WTC11 (cell line): ENCODE measurements around the gene TNFRSF1B. TPM values are rescaled to one million over a fixed set of nuclear protein-coding genes. Genes with fewer than 3 reads are reported as not detected.

Experiments
- ATAC-seq: fragments of 200-7000 bp; cut with Tn5 transposase; 2 replicates; pipeline ENCODE4 v1.10.0; 2021; ENCODE audit warnings: mild to moderate bottlenecking, moderate library complexity
- CTCF ChIA-PET: fragments of 300-600 bp; sonication (Branson Sonifier 250); formaldehyde crosslinking; loops from one replicate; lab custom pipeline; 2021; ENCODE audit warnings: antibody characterized with exemption; lab: Charles Lee
- POLR2A ChIA-PET: fragments of 350-600 bp; sonication (Branson Sonifier 250); formaldehyde crosslinking; loops from one replicate; lab custom pipeline; 2021; ENCODE audit warnings: antibody characterized with exemption; lab: Charles Lee
- DNase-seq: peaks from one replicate; pipeline ENCODE4 v3.0.0; 2021; ENCODE audit warnings: low spot score
- H3K27ac Mint-ChIP-seq: 2 replicates; pipeline ENCODE4 v1.8.0; 2021; ENCODE audit warnings: mixed read lengths
- H3K27me3 Mint-ChIP-seq: 2 replicates; pipeline ENCODE4 v1.8.0; 2021; ENCODE audit warnings: low read depth, mild to moderate bottlenecking, moderate library complexity, mixed read lengths
- H3K36me3 Mint-ChIP-seq: 2 replicates; pipeline ENCODE4 v1.8.0; 2021; ENCODE audit warnings: mixed read lengths
- H3K4me1 Mint-ChIP-seq: 2 replicates; pipeline ENCODE4 v1.8.0; 2022; ENCODE audit warnings: mixed read lengths
- H3K4me3 Mint-ChIP-seq: 2 replicates; pipeline ENCODE4 v1.8.0; 2021; ENCODE audit warnings: mild to moderate bottlenecking, moderate library complexity, mixed read lengths
- H3K9me3 Mint-ChIP-seq: 2 replicates; pipeline ENCODE4 v1.8.0; 2021; ENCODE audit warnings: mixed read lengths
- AR ChIP-seq: fragments of 250-450 bp; sonication (Bioruptor Pico); IDR thresholded peaks from 2 replicates; pipeline ENCODE4 v1.9.0; 2021; ENCODE audit warnings: mild to moderate bottlenecking
- ATF2 ChIP-seq: sonication (generic); formaldehyde crosslinking; IDR thresholded peaks from 2 replicates; pipeline ENCODE4 v1.8.1; 2022; ENCODE audit warnings: low read depth, missing genetic modification reagents, borderline replicate concordance
- ATF6 ChIP-seq: sonication (generic); formaldehyde crosslinking; IDR thresholded peaks from 2 replicates; pipeline ENCODE4 v1.8.1; 2023; ENCODE audit warnings: mild to moderate bottlenecking, missing genetic modification reagents
- CREB1 ChIP-seq: sonication (generic); formaldehyde crosslinking; IDR thresholded peaks from 2 replicates; pipeline ENCODE4 v1.8.0; 2023; ENCODE audit warnings: mild to moderate bottlenecking, missing genetic modification reagents
- ESRRA ChIP-seq: sonication (generic); formaldehyde crosslinking; IDR thresholded peaks from 2 replicates; pipeline ENCODE4 v1.8.1; 2022; ENCODE audit warnings: mild to moderate bottlenecking, missing genetic modification reagents, borderline replicate concordance
- RORB ChIP-seq: fragments of 250-450 bp; sonication (Bioruptor Pico); IDR thresholded peaks from 2 replicates; pipeline ENCODE4 v1.9.0; 2021; ENCODE audit warnings: mild to moderate bottlenecking
- SP1 ChIP-seq: sonication (generic); formaldehyde crosslinking; conservative IDR thresholded peaks from 2 replicates; pipeline ENCODE4 v1.8.1; 2022; ENCODE audit warnings: missing genetic modification reagents
- TEAD1 ChIP-seq: sonication (generic); formaldehyde crosslinking; IDR thresholded peaks from 2 replicates; pipeline ENCODE4 v1.8.0; 2022; ENCODE audit warnings: mild to moderate bottlenecking, missing genetic modification reagents
- ZBTB21 ChIP-seq: sonication (generic); formaldehyde crosslinking; IDR thresholded peaks from 2 replicates; pipeline ENCODE4 v1.8.1; 2023; ENCODE audit warnings: mild to moderate bottlenecking, missing genetic modification reagents, borderline replicate concordance
- ZNF396 ChIP-seq: fragments of 250-450 bp; sonication (Bioruptor Pico); IDR thresholded peaks from 2 replicates; pipeline ENCODE4 v1.8.0; 2021; ENCODE audit warnings: mild to moderate bottlenecking, moderate library complexity, borderline replicate concordance
- ZNF416 ChIP-seq: fragments of 250-450 bp; sonication (Bioruptor Pico); IDR thresholded peaks from 2 replicates; pipeline ENCODE4 v1.9.0; 2021; ENCODE audit warnings: mild to moderate bottlenecking, inconsistent platforms
- ZSCAN18 ChIP-seq: fragments of 250-450 bp; sonication (Bioruptor Pico); IDR thresholded peaks from 2 replicates; pipeline ENCODE4 v2.1.2; 2022; ENCODE audit warnings: mild to moderate bottlenecking, moderate library complexity
- total RNA-seq: library from RNA; stranded (reverse); gene quantifications from 3 replicates; pipeline ENCODE4 v1.2.3, GENCODE V29; 2021
- TF ChIP-seq, protein P1 (sequence below): sonication (generic); formaldehyde crosslinking; IDR thresholded peaks from 2 replicates; pipeline ENCODE4 v1.8.0; 2023; ENCODE audit warnings: mild to moderate bottlenecking, missing genetic modification reagents
- TF ChIP-seq, protein P2 (sequence below): fragments of 250-450 bp; sonication (Bioruptor Pico); IDR thresholded peaks from 2 replicates; pipeline ENCODE4 v1.8.0; 2021; ENCODE audit warnings: mild to moderate bottlenecking

Gene TNFRSF1B
- total RNA-seq, 1 experiment from 2014 or later, result 2.7 TPM

DNA sequence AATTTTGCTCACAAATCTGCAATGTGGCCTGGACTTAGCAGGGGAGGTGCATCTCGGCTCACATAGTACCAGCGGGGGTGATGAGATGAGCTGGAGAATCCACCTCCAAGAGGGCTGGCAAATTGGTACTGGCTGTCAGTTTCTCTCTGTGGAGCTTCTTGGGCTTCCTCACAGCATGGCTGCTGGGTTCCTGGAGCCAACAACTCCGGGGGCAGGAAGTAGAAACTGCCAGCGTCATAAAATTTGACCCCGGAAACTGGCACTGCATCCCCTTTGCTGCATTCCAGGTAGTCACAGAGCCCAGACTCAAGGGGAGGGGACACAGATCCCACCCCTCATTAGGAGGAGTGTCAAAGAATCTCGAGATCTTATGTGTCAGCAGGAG lies 17.0 kb upstream of the TNFRSF1B start:
- Mint-ChIP-seq H3K4me3 (no peak overlapping the region), H3K9me3 (peaks cover 3% of the 10 kb centered on the region; the same call in 1 of the 2 replicates), H3K4me1 (peaks cover 8% of the 10 kb centered on the region)
- CTCF ChIA-PET, result interaction anchor here (1.1 to 3.3 kb wide), 4 partner anchors 25 to 125 kb away, joined by 5 to 15 read pairs (median 11); no protein-coding TSS in a partner anchor
- TF ChIP-seq ESRRA (CRISPR knock-in tag), result no peak
- TF ChIP-seq ZNF396 (CRISPR knock-in tag), result no peak
- no peak for TF ChIP-seq SP1 (CRISPR knock-in tag)
- TF ChIP-seq, protein P1, sequence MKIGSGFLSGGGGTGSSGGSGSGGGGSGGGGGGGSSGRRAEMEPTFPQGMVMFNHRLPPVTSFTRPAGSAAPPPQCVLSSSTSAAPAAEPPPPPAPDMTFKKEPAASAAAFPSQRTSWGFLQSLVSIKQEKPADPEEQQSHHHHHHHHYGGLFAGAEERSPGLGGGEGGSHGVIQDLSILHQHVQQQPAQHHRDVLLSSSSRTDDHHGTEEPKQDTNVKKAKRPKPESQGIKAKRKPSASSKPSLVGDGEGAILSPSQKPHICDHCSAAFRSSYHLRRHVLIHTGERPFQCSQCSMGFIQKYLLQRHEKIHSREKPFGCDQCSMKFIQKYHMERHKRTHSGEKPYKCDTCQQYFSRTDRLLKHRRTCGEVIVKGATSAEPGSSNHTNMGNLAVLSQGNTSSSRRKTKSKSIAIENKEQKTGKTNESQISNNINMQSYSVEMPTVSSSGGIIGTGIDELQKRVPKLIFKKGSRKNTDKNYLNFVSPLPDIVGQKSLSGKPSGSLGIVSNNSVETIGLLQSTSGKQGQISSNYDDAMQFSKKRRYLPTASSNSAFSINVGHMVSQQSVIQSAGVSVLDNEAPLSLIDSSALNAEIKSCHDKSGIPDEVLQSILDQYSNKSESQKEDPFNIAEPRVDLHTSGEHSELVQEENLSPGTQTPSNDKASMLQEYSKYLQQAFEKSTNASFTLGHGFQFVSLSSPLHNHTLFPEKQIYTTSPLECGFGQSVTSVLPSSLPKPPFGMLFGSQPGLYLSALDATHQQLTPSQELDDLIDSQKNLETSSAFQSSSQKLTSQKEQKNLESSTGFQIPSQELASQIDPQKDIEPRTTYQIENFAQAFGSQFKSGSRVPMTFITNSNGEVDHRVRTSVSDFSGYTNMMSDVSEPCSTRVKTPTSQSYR (CRISPR knock-in tag), result no peak
- TF ChIP-seq, protein P2, sequence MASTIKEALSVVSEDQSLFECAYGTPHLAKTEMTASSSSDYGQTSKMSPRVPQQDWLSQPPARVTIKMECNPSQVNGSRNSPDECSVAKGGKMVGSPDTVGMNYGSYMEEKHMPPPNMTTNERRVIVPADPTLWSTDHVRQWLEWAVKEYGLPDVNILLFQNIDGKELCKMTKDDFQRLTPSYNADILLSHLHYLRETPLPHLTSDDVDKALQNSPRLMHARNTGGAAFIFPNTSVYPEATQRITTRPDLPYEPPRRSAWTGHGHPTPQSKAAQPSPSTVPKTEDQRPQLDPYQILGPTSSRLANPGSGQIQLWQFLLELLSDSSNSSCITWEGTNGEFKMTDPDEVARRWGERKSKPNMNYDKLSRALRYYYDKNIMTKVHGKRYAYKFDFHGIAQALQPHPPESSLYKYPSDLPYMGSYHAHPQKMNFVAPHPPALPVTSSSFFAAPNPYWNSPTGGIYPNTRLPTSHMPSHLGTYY (CRISPR knock-in tag), result no peak
- TF ChIP-seq ATF6 (CRISPR knock-in tag), result no peak
- no peak for TF ChIP-seq TEAD1
- no peak for TF ChIP-seq ATF2 (CRISPR knock-in tag)
- TF ChIP-seq ZBTB21 (CRISPR knock-in tag), result no peak
- TF ChIP-seq ZSCAN18 (CRISPR knock-in tag), result no peak
- no peak for TF ChIP-seq AR (CRISPR knock-in tag)
- TF ChIP-seq CREB1, result no peak
- no peak for TF ChIP-seq RORB (CRISPR knock-in tag)
- TF ChIP-seq ZNF416 (CRISPR knock-in tag), result no peak
- TF ChIP-seq, all 79 proteins: peak for 0
- Mint-ChIP-seq H3K27me3 (peaks cover 16% of the 10 kb centered on the region), H3K27ac (no peak overlapping the region), H3K36me3 (no peaks in the 10 kb centered on the region)
- POLR2A ChIA-PET, result no interaction called here
- ATAC-seq (no peak), DNase-seq (no peak)
